H9 (cell line): ENCODE results near the gene DOCK10. TPM values are rescaled to one million over a fixed set of nuclear protein-coding genes. Genes with fewer than 3 reads are reported as not detected.

Experiments
- DNase-seq: peaks from one replicate; pipeline ENCODE4 v3.0.0-alpha.2; 2017
- H2AFZ ChIP-seq: one replicate; pipeline ENCODE4 v1.6.1; 2013; ENCODE audit warnings: mild to moderate bottlenecking, low read length, control low read depth, moderate library complexity
- H2AK5ac ChIP-seq: 2 replicates; pipeline ENCODE4 v1.6.1; 2013; ENCODE audit warnings: low read length, control low read depth, mixed read lengths; ENCODE audit not compliant: insufficient read length
- H2BK120ac ChIP-seq: one replicate; pipeline ENCODE4 v1.6.1; 2013; ENCODE audit warnings: low read depth, mild to moderate bottlenecking, low read length, control low read depth, inconsistent platforms; ENCODE audit not compliant: poor library complexity, severe bottlenecking
- H2BK12ac ChIP-seq: 2 replicates; pipeline ENCODE4 v1.6.1; 2013; ENCODE audit warnings: low read length, control low read depth, mixed read lengths, low read depth; ENCODE audit not compliant: insufficient read length
- H2BK15ac ChIP-seq: 2 replicates; pipeline ENCODE4 v1.6.1; 2013; ENCODE audit warnings: low read depth, low read length, control low read depth
- H2BK20ac ChIP-seq: one replicate; pipeline ENCODE4 v1.6.1; 2013; ENCODE audit warnings: low read depth, mild to moderate bottlenecking, low read length, control low read depth, inconsistent platforms; ENCODE audit not compliant: poor library complexity, severe bottlenecking
- H2BK5ac ChIP-seq: 2 replicates; pipeline ENCODE4 v1.6.1; 2013; ENCODE audit warnings: low read length, control low read depth, mixed read lengths; ENCODE audit not compliant: insufficient read length
- H3K14ac ChIP-seq: 2 replicates; pipeline ENCODE4 v1.6.1; 2013; ENCODE audit warnings: low read length, control low read depth; ENCODE audit not compliant: insufficient read depth
- H3K18ac ChIP-seq: 2 replicates; pipeline ENCODE4 v1.6.1; 2013; ENCODE audit warnings: low read depth, mild to moderate bottlenecking, mixed read lengths, low read length, control low read depth; ENCODE audit not compliant: insufficient read length
- H3K23ac ChIP-seq: 2 replicates; pipeline ENCODE4 v1.6.1; 2013; ENCODE audit warnings: low read length, control low read depth, mixed read lengths, low read depth; ENCODE audit not compliant: insufficient read length
- H3K23me2 ChIP-seq: 2 replicates; pipeline ENCODE4 v1.6.1; 2013; ENCODE audit warnings: low read depth, mild to moderate bottlenecking, mixed read lengths, low read length, control low read depth; ENCODE audit not compliant: insufficient read length, poor library complexity, severe bottlenecking
- H3K27ac ChIP-seq: 2 replicates; pipeline ENCODE4 v1.5.1; 2013; ENCODE audit warnings: low read length, control low read depth, mixed read lengths, low read depth; ENCODE audit not compliant: insufficient read length
- H3K27me3 ChIP-seq: 2 replicates; pipeline ENCODE4 v1.6.1; 2013; ENCODE audit warnings: low read length, control low read depth, inconsistent platforms; ENCODE audit not compliant: insufficient read depth
- H3K4ac ChIP-seq: 2 replicates; pipeline ENCODE4 v1.6.1; 2013; ENCODE audit warnings: low read depth, mild to moderate bottlenecking, control low read depth, inconsistent platforms, low read length, moderate library complexity
- H3K4me1 ChIP-seq: 2 replicates; pipeline ENCODE4 v1.6.1; 2013; ENCODE audit warnings: low read length, control low read depth, inconsistent platforms; ENCODE audit not compliant: insufficient read depth
- H3K4me2 ChIP-seq: 2 replicates; pipeline ENCODE4 v1.6.1; 2013; ENCODE audit warnings: low read length, control low read depth, mixed read lengths; ENCODE audit not compliant: insufficient read length, insufficient read depth
- H3K56ac ChIP-seq: 2 replicates; pipeline ENCODE4 v1.6.1; 2013; ENCODE audit warnings: low read depth, mild to moderate bottlenecking, mixed read lengths, low read length, control low read depth; ENCODE audit not compliant: insufficient read length
- H3K79me1 ChIP-seq: 2 replicates; pipeline ENCODE4 v1.6.1; 2013; ENCODE audit warnings: low read depth, mild to moderate bottlenecking, moderate library complexity, low read length, control low read depth, inconsistent platforms; ENCODE audit not compliant: insufficient read depth, poor library complexity, severe bottlenecking
- H3K79me2 ChIP-seq: 2 replicates; pipeline ENCODE4 v1.6.1; 2013; ENCODE audit warnings: low read length, control low read depth, inconsistent platforms; ENCODE audit not compliant: insufficient read depth
- H3K9ac ChIP-seq: 2 replicates; pipeline ENCODE4 v1.6.1; 2013; ENCODE audit warnings: low read length, control low read depth, mixed read lengths; ENCODE audit not compliant: insufficient read length; ENCODE audit errors: extremely low read depth
- H3K9me3 ChIP-seq: one replicate; pipeline ENCODE4 v1.6.1; 2013; ENCODE audit warnings: low read depth, low read length, inconsistent platforms; ENCODE audit not compliant: control insufficient read depth
- H3T11ph ChIP-seq: one replicate; pipeline ENCODE4 v1.6.1; 2013; ENCODE audit warnings: mild to moderate bottlenecking, low read length, control low read depth, inconsistent platforms
- H4K20me1 ChIP-seq: one replicate; pipeline ENCODE4 v1.6.1; 2013; ENCODE audit not compliant: control insufficient read depth, insufficient read length, insufficient read depth
- H4K5ac ChIP-seq: 2 replicates; pipeline ENCODE4 v1.6.1; 2013; ENCODE audit warnings: low read depth, mild to moderate bottlenecking, mixed read lengths, low read length, control low read depth; ENCODE audit not compliant: insufficient read length
- H4K8ac ChIP-seq: replicated peaks from 2 replicates; pipeline ENCODE4 v1.6.1; 2013; ENCODE audit warnings: low read length, control low read depth, mixed read lengths, low read depth; ENCODE audit not compliant: insufficient read length
- H4K91ac ChIP-seq: 2 replicates; pipeline ENCODE4 v1.6.1; 2013; ENCODE audit warnings: low read depth, mild to moderate bottlenecking, moderate library complexity, mixed read lengths, low read length, control low read depth; ENCODE audit not compliant: insufficient read length
- H3K27ac Mint-ChIP-seq, 3 experiments: 2 replicates in 2 of 3; 3 replicates in 1 of 3; pipeline ENCODE4 v1.8.0; 2020 to 2021; ENCODE audit warnings: mixed read lengths in 3 of 3, mild to moderate bottlenecking in 1 of 3, moderate library complexity in 1 of 3
- H3K27me3 Mint-ChIP-seq: 2 replicates; pipeline ENCODE4 v1.8.0; 2021; ENCODE audit warnings: low read depth, mild to moderate bottlenecking, moderate library complexity, mixed read lengths
- H3K36me3 Mint-ChIP-seq, 3 experiments: 2 replicates in 2 of 3; 3 replicates in 1 of 3; pipeline ENCODE4 v1.8.0; 2020 to 2021; ENCODE audit warnings: low read depth in 3 of 3, mixed read lengths in 3 of 3; ENCODE audit not compliant: insufficient read depth in 1 of 3
- H3K4me1 Mint-ChIP-seq, 2 experiments: 2 replicates each; pipeline ENCODE4 v1.8.0; 2020; ENCODE audit warnings: mixed read lengths in 2 of 2
- H3K4me3 Mint-ChIP-seq, 2 experiments: 2 replicates in 1 of 2; 3 replicates in 1 of 2; pipeline ENCODE4 v1.8.0; 2020 to 2021; ENCODE audit warnings: mild to moderate bottlenecking in 2 of 2, mixed read lengths in 2 of 2, moderate library complexity in 1 of 2
- H3K9me3 Mint-ChIP-seq, 2 experiments: 2 replicates in 1 of 2; 3 replicates in 1 of 2; pipeline ENCODE4 v1.8.0; 2020; ENCODE audit warnings: mild to moderate bottlenecking in 2 of 2, mixed read lengths in 2 of 2, moderate library complexity in 1 of 2
- CTCF ChIP-seq: fragments of 200-600 bp; sonication (generic); conservative IDR thresholded peaks from 3 replicates; pipeline ENCODE4 v1.8.0; 2021; ENCODE audit warnings: antibody characterized with exemption, mild to moderate bottlenecking
- WGBS: extraction: QIAGEN DNeasy Blood & Tissue Kit; methylation state at CpG from one replicate; pipeline ENCODE4 v1.1.7; 2013; ENCODE audit warnings: missing lambda C conversion rate, low lambda C conversion rate, mixed read lengths; ENCODE audit not compliant: insufficient read length; ENCODE audit errors: extremely low coverage; 5-methylcytosine and 5-hydroxymethylcytosine counted together
- total RNA-seq: library from RNA; stranded (reverse); gene quantifications from 2 replicates; pipeline ENCODE4 v1.2.1, GENCODE V29; 2021

The DOCK10 gene
- total RNA-seq, 1 experiment from 2014 or later: 0.79 TPM

GRCh38 chr2:224747765-224748164 lies 294.5 kb downstream of the DOCK10 start:
- H2AK5ac ChIP-seq: no peak overlapping the region
- no peak overlapping the region for H3K14ac ChIP-seq
- H3K18ac ChIP-seq: no peak overlapping the region
- H3K23ac ChIP-seq: no peak overlapping the region
- H2AFZ ChIP-seq: no peak overlapping the region
- H3K27me3 ChIP-seq: no peaks in the 10 kb centered on the region
- H3T11ph ChIP-seq: no peak overlapping the region
- no peaks in the 10 kb centered on the region for H3K79me2 ChIP-seq
- no peak overlapping the region for H2BK20ac ChIP-seq
- no peak overlapping the region for H4K91ac ChIP-seq
- no peak overlapping the region for H3K9ac ChIP-seq
- no peak overlapping the region for H2BK5ac ChIP-seq
- no peak overlapping the region for H4K5ac ChIP-seq
- no peak overlapping the region for H3K27ac ChIP-seq
- H3K4me3 Mint-ChIP-seq: no peak overlapping the region
- H3K9me3 ChIP-seq: no peaks in the 10 kb centered on the region
- H3K23me2 ChIP-seq: no peaks in the 10 kb centered on the region
- H3K27me3 Mint-ChIP-seq: no peaks in the 10 kb centered on the region; the same call in none of the 2 replicates
- no peak overlapping the region for H3K56ac ChIP-seq
- no peak for DNase-seq
- no peaks in the 10 kb centered on the region for H3K36me3 Mint-ChIP-seq
- H3K4me1 ChIP-seq: no peaks in the 10 kb centered on the region
- H2BK12ac ChIP-seq: no peak overlapping the region
- H3K9me3 Mint-ChIP-seq: no peaks in the 10 kb centered on the region
- H3K4me1 Mint-ChIP-seq: no peaks in the 10 kb centered on the region
- H2BK120ac ChIP-seq: no peak overlapping the region
- H3K4ac ChIP-seq: no peak overlapping the region
- no CpG with 5 or more reads among the region's 4 CpGs for WGBS
- H3K27ac Mint-ChIP-seq: no peak overlapping the region
- no peak overlapping the region for H2BK15ac ChIP-seq
- H3K4me2 ChIP-seq: no peak overlapping the region
- no peaks in the 10 kb centered on the region for H3K79me1 ChIP-seq
- no peaks in the 10 kb centered on the region for H4K20me1 ChIP-seq
- no peak for TF ChIP-seq CTCF
- H4K8ac ChIP-seq: no peak overlapping the region
